ENCODE results near the gene SVIL.
"Not testable (repeated sequence)": the region's sequence is repeated elsewhere in the genome, so short reads cannot be mapped to it uniquely, and the experiment has no call there.

The SVIL gene

DNA sequence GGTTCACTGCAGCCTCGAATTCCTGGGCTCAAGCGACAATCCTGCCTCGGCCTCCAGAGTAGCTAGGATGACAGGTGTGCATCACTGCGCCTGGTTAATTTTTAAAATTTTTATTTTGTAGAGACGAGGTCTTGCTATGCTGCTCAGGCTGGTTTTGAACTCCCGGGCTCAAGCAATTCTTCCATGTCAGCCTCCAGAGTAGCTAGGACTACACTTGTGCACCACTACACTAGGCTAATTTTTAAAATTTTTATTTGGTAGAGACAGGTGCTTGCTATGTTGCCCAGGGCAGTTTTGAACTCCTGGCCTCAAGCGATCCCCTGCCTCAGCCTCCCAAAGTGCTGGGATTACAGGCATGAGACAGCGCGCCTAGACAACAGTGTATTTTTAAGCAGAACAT lies 120.5 kb downstream of the SVIL start:
- no peak for DNase-seq

DNA sequence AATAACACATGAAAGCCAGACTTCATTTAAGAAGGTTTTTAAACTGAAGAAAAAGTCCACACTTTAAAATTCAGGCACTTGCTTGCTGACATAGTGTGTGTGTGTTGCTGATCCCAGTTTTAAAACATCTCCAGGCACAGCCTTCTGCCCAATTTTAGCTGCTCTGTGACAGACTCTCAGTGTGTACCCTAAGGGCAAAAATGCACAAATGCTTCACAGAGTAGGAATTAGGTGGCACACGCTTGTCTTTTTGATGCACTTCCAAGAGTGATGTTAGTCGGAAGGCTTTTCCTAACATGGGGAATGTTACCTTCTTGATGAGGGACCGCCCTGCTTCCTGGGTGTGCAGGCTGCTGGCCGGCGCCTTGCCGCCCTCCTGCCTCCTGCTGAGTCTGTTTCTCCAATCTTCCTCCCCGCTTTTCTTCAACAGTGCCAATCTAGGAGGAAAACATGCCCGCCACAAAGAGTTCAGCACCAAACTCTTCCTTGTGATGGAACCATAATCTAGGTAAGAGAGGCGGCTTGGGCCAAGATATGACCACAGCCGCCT lies 122.3 kb downstream of the SVIL start:
- no peak for DNase-seq

DNA sequence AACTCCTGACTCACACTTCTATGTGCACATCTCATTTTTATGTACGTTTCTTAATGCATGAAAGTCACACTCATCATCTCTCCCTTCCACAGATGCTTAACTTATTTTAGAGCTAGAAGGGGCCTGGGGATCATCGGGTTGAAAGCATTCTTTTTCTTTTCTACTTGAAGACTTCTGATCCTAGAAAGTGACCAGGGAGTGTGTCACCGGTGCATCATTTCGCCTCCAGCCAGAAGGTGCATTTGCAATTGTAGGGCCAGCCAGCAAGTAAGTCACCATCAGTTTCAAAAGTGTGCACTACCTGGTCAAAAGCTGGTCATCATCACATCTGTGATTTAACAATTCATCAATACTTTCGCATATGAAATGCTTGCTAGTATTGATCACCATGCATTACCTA lies 123.0 kb downstream of the SVIL start:
- not testable (repeated sequence) for DNase-seq

DNA sequence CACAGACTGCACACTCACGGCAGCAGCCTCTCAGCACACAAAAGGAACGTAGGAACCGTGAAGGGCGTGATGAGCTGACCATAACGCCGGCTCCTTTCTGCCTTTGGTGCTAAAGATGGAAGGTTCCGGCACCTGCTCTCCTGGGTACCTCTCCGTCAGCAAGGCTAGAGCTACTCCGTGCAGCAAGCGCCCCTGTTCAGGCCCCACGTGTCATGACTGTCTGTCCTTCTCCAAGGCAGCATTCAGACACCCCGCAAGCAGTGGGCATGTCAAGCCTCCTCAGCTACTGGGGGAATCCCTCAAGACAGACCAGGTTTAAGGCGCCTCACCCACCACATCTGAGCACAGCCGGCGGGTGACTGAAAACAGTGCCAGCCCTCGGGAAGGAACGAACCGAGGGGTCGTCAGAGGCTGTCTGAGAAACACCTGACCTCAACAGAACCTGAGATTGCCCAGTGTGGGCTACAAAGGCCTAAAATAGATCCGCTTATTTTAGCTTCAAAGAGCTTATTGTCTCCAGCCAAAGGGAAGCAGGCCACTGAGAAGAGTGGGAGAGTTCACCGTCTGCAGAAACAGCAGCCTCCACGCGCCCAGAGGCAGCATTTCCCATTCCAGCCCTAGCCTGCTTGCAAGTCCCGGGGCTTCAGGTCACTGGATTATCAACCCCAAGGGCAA lies 124.2 kb downstream of the SVIL start:
- not testable (repeated sequence) for DNase-seq

DNA sequence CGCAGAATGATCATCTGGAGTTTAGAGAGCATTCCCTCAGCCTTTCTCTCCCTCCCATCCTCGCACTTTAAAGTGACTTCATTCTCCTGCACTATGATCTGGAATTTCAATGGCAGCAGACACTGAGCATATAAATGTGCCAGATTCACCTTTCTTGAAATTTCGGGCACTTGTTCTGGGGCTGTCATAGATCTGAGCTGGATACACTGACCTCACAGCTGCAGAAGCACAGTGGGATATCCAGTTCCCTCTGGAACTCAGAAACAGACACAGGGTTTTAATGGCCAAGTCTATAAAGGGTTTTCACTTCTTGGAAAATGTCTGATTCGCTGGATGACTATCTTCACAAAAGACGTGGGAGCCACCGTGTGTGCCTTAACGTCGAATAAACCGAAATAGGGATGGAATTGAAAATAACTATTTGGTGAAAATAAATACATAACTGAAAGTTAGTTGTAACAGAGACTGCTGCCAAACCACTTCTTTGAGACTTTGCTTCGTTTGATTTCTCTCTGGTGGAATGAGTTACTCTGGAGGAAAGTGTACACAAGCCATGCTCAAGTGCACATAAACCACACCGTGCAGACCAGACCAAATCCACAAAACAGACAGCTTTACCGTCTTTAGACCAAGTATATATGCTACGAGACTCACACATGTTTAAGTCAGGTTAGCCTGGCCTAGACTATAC lies 126.1 kb downstream of the SVIL start:
- no peak for DNase-seq

DNA sequence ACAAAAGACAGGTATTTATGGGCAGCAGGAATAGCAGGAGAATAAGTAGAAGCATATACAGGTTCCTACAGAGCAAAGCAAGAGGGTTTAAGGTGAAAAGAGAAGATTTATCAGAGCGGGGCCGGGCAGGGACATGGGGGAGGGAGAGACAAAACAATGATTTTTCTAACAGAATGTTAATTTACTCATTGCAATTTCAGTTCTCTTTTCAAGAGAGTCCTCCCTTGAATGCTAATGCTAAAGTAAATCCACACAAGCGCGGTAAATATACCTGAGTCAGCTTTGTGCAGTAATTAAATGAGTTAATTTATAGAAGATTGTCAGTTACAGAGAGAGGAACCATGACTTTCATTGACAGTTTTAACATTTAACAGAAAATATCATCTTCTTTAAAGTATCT lies 127.0 kb downstream of the SVIL start:
- DNase-seq, result not testable (repeated sequence)

DNA sequence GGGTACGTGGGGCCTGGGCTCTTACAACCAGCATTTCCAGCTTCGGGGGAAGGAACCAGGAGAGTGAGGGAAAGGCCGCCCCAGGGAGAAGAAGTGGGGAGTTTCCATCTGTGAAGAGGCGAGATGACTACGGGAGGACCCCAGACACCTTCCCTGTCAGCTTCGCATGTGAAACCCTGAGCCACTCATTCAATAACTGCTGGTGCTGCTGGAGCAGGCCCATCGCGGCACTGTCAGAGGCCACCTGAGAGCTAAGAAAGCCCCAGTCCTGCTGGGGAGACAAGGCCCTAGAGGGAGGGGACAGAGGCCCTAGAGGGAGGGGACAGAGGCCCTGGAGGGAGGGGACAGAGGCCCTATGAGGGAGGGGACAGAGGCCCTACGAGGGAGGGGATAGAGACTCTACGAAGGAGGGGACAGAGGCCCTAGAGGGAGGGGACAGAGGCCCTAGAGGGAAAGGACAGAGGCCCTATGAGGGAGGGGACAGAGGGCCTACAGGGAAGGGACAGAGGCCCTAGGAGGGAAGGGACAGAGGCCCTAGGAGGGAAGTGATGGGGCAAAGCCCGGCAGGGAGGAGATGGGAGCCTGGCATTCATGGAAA lies 128.3 kb downstream of the SVIL start:
- not testable (repeated sequence) for DNase-seq

DNA sequence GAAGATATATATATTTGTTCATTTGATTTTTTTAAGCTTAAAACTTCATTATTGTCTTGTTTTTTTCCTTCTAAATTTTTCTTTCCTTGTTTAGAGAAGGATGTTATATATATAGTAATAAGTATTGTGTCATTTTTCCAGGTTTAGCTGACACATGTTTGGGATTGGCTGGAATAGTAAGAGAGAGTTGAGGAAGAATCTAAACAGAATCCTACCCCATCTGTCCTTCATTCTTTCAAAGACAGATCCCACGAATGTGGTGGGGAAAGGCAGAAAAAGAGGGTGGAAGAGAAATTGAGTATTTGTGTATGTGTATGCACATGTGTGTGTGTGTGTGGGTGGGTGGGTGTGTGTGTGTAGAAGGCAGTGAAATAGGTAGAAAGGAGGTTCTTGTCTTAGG lies 132.4 kb downstream of the SVIL start:
- DNase-seq, result no peak

DNA sequence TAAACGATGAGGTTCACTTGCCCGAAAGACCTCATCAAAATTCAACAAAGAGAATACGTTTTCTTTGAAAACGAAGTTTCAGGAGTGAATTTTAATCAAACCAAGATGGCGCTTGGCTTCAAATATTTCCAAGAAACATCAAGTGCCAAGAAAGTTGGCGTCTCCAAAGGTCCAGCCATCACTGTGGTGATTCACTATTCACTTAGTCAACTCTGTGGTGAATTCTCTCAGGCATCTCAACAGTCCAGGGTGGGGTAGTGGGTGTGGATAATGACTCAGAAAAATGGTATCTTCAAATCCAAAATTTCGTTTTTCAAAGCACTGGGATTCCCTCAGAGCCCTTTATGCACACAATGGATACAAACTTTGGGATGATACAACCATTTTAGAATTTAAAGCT lies 133.1 kb downstream of the SVIL start:
- DNase-seq, result no peak

DNA sequence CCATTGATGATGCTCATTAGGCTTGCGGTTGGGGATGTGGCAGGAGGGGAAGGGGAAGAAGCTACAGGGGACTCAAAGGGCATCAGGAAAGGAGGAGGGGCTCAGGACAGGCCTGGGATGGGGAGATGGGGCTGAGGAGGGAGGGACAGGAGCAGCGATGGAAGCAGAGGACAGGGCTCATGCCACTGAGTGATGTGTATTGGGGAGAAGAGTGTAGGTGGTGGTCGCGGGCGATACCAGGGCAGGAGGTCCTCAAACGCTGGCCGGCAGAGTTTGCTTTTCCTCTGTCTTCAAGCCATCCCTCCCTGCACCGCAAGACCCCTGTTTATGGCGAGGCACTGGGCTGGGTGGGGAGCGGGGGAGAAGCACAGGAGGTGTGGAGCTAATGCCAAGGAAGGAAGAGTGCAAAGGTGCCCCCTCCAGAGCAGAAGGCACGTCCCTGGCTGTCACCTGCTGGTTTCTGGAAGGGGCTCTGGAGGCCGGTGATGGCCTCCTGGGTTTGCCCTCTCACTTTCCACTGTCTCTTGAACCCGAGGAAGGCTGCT lies 134.7 kb downstream of the SVIL start:
- no peak for DNase-seq

DNA sequence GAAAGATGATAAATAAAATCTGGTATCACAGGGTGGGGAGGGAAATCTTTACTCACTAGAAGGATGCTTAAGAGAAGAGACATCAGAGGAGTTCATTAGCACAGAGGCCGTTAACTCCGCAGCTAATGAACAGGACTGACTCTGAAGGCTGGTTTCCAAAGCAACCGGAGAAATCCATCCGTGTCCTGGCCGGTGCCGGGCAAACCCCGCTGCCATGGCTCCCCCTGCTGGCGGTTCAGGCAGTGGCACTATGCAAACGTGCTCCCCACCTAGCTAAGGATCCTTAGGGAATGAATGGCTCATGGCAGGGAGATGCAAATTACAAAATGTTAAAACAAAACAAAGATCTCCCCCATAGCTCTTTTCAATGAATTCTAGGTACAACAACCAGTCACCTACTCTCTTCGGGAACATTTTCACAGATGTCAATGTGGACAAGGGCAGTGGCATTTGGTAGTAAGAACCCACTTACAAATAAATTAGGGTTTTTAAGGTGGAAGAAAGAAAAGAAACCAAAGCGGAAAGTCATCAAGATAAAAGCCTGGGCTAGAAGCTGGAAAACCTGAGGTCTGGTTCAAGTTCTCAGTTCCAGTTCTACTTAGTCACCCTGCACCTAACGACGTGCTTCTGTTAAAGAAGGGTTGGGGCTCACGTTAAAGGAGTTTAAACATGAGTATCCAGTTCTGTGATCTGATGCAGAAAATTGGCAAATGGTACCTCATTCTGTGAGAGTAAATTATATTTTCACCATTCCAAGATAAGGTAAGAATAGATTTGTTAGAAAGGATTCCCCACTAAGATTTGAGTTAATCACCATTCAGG lies 138.2 kb downstream of the SVIL start:
- peak; percentile 56 for DNase-seq

DNA sequence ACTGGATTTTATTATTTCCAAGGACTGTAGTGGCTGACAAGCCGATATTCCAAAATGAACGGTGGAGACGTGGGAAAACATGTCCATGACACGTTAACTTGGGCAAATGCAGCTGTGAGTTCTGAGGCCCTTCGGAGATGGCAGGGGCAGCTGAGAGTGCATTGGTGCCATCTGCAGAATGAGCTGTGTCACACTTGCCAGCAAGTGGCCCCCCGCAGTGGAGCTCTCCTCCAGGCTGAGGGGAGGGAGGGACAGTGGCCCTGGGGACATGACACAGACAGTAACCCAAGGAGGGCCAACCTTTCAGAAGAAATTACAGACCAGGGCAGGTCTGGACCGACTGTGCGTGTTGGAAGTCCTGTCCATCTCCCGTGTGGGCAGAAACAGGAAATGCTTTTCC lies 139.4 kb downstream of the SVIL start:
- no peak for DNase-seq

DNA sequence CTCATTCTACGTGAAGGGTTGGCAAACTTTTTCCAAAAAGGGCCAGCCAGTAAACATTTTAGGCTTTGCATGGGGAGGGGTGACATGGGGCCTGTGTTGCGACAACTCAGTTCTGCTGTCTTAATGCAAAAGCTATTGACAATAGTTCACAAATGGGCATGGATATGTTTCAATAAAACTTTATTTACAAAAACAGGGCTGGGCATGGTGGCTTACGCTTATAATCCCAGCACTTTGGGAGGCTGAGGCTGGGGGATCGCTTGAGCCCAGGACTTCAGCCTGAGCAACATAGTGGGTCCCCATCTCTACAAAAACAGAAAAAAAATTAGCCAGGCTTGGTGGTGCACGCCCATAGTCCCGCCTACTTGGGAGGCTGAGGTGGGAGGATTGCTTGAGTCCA lies 141.1 kb downstream of the SVIL start:
- no peak for DNase-seq

DNA sequence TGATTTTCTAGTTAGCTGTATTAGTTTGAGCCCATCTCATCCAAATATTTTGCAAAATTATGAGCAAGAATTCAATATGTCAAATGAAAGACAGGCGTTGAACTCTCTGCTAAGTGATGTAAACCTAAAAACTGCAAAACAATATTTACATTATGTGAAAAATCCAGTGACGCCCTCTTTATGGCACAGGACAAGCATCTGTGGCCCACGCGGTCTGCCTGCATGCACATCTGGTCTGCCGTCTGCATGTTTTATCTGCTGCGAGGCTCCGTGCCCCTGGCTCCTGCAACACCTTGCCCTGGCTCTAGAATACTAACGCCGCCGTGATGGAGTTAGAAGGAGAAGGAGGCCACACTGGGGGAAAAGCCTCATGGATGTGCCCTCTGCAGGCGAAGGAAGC lies 142.0 kb downstream of the SVIL start:
- no peak for DNase-seq

DNA sequence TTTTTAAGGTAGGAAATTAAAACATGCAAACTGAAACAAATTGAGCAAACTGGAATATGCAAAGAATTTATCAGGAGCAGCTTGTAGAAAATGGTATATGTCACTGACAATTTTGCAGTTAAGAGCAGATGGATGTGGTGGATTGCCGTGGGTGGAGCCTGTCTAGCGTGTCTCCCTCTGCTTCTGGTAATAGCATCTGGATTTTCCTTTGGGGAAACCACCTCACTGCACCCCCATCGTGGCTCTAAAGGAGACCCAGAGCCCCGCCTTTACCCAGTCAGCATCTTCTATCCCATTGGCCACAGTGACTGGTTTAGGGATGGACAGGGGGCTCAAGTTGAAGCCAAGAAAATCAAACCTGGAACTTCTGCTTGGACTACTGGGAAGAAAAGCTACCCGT lies 142.9 kb downstream of the SVIL start:
- DNase-seq, result no peak

DNA sequence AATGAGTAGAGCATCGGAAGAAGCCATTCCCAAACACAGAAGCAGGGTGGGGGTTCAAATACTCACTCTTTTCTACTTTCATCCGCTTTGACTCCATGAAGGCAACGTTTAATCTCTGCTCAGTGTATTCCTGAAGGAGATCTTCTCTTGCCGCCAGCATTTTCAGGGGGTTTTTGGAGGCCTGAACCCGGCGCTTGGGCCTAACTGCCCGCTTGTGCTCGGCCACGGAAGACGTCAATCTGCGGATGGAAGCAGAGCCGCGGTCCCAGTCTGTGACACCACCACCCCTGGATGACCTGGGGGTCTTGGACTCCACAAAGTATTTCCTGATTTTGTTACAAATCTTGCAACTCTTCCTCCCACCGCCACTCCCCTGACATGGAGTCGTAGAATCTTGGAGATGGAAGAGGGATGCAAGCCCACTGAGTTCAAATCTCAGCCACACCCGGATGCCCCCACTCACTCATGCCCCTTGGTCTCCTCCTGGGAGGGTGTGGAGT lies 143.9 kb downstream of the SVIL start:
- DNase-seq, result not testable (repeated sequence)

DNA sequence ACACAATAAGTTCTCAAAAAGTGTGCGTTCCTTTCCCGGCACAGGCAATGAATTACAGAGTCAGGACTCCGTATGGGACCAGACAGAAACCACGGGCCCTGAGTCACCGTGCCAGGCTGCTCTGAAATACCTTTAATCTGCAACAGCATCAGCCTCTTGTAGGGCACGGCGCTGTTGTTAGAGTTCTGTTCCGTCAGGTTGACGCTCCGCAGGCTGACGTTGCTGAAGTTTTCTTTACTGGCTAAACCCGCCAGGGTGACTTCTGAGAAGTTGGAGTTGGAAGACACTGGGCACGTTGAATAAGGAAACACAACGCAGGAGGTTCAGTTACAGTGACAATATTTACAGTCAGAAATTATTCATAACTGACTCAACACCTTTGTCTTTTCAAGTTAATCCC lies 146.3 kb downstream of the SVIL start:
- DNase-seq, result not testable (repeated sequence)

DNA sequence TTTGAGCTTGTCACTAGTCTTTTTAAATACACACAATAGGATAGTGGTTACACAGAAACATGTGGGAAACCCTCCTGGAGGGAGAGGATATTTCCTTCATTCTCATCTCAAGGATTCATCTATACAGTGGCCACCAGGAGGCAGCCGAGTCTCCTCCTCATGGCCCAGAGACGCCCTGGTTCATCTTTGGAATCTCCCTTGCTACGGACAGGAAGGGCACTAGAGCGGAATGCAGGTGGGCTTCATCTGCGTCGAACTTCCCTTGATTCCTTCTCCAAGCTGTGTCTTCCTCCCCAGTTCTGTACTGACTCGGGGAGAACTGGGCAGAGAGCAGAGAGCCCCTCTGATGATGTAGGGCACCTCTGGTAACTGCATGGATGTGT lies 146.9 kb downstream of the SVIL start:
- not testable (repeated sequence) for DNase-seq

DNA sequence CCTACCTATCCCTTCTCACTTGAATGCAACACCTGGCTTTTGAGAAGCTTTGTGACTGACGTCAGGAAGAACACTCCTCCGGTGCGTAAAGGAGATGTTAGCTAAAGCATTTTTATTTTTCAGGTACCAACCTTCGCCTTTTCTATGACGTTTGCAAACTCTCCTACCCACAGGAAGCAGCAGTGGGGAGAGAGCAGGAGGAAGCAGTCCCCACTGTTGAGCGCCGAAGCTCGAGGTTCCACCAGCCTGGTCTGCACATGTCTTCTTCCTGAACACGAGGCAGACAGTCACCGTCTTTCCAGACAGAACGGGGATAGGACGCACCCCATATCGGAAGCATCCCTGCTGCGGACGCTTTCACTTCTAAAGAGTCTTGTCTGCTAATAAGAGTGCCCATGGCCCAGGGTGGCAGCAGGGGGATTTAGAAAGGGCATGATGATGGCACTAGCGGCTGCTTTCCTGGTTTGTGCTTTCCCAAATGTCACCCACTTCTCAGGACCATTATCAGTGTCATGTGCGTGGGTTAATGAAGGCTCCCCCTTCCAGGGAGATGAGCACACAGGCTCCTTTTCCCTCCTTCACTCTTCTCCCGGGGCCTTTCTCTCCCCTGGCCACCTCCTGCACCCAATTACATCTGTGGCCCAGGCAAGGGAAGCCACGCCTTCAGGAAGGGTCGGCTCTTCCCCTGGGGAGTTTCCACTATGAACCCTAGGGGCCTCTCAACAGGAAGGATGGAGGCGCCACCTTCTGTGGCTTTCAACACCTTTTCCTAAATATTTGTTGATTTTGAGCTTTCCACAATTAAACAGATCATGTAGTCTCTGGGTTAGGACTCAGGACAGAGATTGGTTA lies 147.5 kb downstream of the SVIL start:
- not testable (repeated sequence) for DNase-seq

DNA sequence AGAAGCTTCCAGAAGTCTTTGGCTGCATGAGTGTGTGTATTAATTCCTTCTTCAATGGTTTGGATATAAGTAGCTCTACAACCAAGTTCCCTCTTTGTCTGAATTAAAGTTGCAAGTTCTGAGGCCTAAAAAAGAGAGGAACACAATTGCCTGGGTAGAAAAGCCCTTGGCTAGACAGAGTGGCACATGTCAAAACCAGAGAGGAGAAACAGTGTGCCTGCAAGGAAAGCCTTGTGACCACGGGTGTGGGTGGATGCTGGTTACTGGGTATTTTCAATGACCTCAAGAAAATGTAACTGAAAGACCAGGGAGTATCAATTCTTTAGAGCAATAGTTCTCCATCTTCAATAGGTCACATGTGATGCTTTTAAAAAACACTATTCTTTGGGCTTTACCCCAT lies 148.3 kb downstream of the SVIL start:
- no peak for DNase-seq

DNA sequence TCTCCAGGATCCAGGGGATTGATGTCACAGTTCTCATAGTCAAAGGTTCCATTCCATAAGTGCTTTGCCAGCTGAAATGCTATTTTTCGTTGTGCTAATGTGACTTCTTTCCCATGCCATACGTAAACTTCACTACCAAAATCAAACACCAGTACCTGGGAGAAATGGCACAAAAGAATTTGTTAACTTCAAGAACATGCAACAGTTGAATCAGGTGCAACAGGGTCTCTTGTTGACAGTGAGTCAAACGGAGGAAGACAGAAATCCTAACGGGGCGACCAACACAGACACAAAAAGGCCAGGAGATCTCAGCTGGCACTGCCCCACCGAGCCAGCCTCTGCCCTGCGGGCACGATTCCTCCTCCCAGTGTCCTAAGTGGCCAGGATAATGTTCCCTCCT lies 150.1 kb downstream of the SVIL start:
- DNase-seq, result not testable (repeated sequence)
